WTC11 (cell line): ENCODE data around the gene IL1RAP. TPM values are rescaled to one million over a fixed set of nuclear protein-coding genes. Genes with fewer than 3 reads are reported as not detected.

Source experiments
- ATAC-seq: fragments of 200-7000 bp; cut with Tn5 transposase; 2 replicates; pipeline ENCODE4 v1.10.0; 2021; ENCODE audit warnings: mild to moderate bottlenecking, moderate library complexity
- CTCF ChIA-PET: fragments of 300-600 bp; sonication (Branson Sonifier 250); formaldehyde crosslinking; loops from one replicate; lab custom pipeline; 2021; ENCODE audit warnings: antibody characterized with exemption; lab: Charles Lee
- POLR2A ChIA-PET: fragments of 350-600 bp; sonication (Branson Sonifier 250); formaldehyde crosslinking; loops from one replicate; lab custom pipeline; 2021; ENCODE audit warnings: antibody characterized with exemption; lab: Charles Lee
- DNase-seq: peaks from one replicate; pipeline ENCODE4 v3.0.0; 2021; ENCODE audit warnings: low spot score
- H3K27ac Mint-ChIP-seq: 2 replicates; pipeline ENCODE4 v1.8.0; 2021; ENCODE audit warnings: mixed read lengths
- H3K27me3 Mint-ChIP-seq: 2 replicates; pipeline ENCODE4 v1.8.0; 2021; ENCODE audit warnings: low read depth, mild to moderate bottlenecking, moderate library complexity, mixed read lengths
- H3K36me3 Mint-ChIP-seq: 2 replicates; pipeline ENCODE4 v1.8.0; 2021; ENCODE audit warnings: mixed read lengths
- H3K4me1 Mint-ChIP-seq: 2 replicates; pipeline ENCODE4 v1.8.0; 2022; ENCODE audit warnings: mixed read lengths
- H3K4me3 Mint-ChIP-seq: 2 replicates; pipeline ENCODE4 v1.8.0; 2021; ENCODE audit warnings: mild to moderate bottlenecking, moderate library complexity, mixed read lengths
- H3K9me3 Mint-ChIP-seq: 2 replicates; pipeline ENCODE4 v1.8.0; 2021; ENCODE audit warnings: mixed read lengths
- CDX4 ChIP-seq: fragments of 250-450 bp; sonication (Bioruptor Pico); IDR thresholded peaks from 2 replicates; pipeline ENCODE4 v1.9.0; 2021; ENCODE audit warnings: moderate library complexity, mild to moderate bottlenecking, inconsistent platforms, borderline replicate concordance
- FOXK1 ChIP-seq: sonication (generic); formaldehyde crosslinking; IDR thresholded peaks from 2 replicates; pipeline ENCODE4 v1.8.0; 2022; ENCODE audit warnings: mild to moderate bottlenecking, moderate library complexity, missing genetic modification reagents
- FOXP4 ChIP-seq: sonication (generic); formaldehyde crosslinking; IDR thresholded peaks from 2 replicates; pipeline ENCODE4 v1.8.0; 2022; ENCODE audit warnings: mild to moderate bottlenecking, missing genetic modification reagents
- IRF1 ChIP-seq: sonication (generic); formaldehyde crosslinking; IDR thresholded peaks from 2 replicates; pipeline ENCODE4 v1.8.0; 2023; ENCODE audit warnings: missing genetic modification reagents
- NFE2L1 ChIP-seq: sonication (generic); formaldehyde crosslinking; IDR thresholded peaks from 2 replicates; pipeline ENCODE4 v1.8.1; 2023; ENCODE audit warnings: missing genetic modification reagents
- NR3C1 ChIP-seq: sonication (generic); formaldehyde crosslinking; conservative IDR thresholded peaks from 2 replicates; pipeline ENCODE4 v1.8.1; 2023; ENCODE audit warnings: low read depth, mild to moderate bottlenecking, missing genetic modification reagents
- PREB ChIP-seq: sonication (generic); formaldehyde crosslinking; IDR thresholded peaks from 2 replicates; pipeline ENCODE4 v1.8.1; 2022; ENCODE audit warnings: mild to moderate bottlenecking, missing genetic modification reagents, moderate library complexity, borderline replicate concordance
- total RNA-seq: library from RNA; stranded (reverse); gene quantifications from 3 replicates; pipeline ENCODE4 v1.2.3, GENCODE V29; 2021

Gene IL1RAP
- total RNA-seq, 1 experiment from 2014 or later: 4.5 TPM

- Mint-ChIP-seq H3K4me1 (peaks cover 28% of the 10 kb centered on the region), H3K36me3 (no peaks in the 10 kb centered on the region), H3K4me3 (no peak overlapping the region), H3K9me3 (no peaks in the 10 kb centered on the region), H3K27me3 (no peaks in the 10 kb centered on the region), H3K27ac (no peak overlapping the region)
- POLR2A ChIA-PET: no interaction called here
- DNase-seq (no peak), ATAC-seq (no peak)
- TF ChIP-seq NR3C1 (CRISPR knock-in tag) (no peak), CDX4 (no peak), FOXP4 (CRISPR knock-in tag) (no peak), NFE2L1 (CRISPR knock-in tag) (no peak), PREB (CRISPR knock-in tag) (no peak), IRF1 (CRISPR knock-in tag) (no peak), FOXK1 (CRISPR knock-in tag) (no peak)
- CTCF ChIA-PET: no interaction called here
Observed at GRCh38 chr3:190706582-190706981, 192.7 kb downstream of the IL1RAP start.

Other genes with a start within 250 kb of the IL1RAP start
- 4.4 to 5.9 TPM (median 5.7 TPM) in 3 replicates for gene CLDN1, start 191.6 kb upstream of the IL1RAP start, total RNA-seq
- not detected in 3 replicates for gene CLDN16, start 125.9 kb upstream of the IL1RAP start, total RNA-seq
- gene TMEM207, start 64.2 kb upstream of the IL1RAP start, total RNA-seq: not detected in 3 replicates